ENCODE results near the gene SPATA13. TPM values are rescaled to one million over a fixed set of nuclear protein-coding genes. Genes with fewer than 3 reads are reported as not detected.

SPATA13 gene
- total and polyA plus RNA-seq, 10 of the 15 experiments (the other 5 are each of a cell fraction or from before 2014, with no cell fraction given): 2.4 to 11.1 (median 10.2) TPM

- no peaks in the 10 kb centered on the region for H3K4me1 ChIP-seq (ENCODE audit: control insufficient read depth, insufficient read depth, low read length)
- H3K79me2 ChIP-seq (ENCODE audit: control insufficient read depth, insufficient read depth, low read length): no peaks in the 10 kb centered on the region
- no peak overlapping the region for H3K27ac ChIP-seq (ENCODE audit: control insufficient read depth, insufficient read depth)
- no peaks in the 10 kb centered on the region; the same call in 2 of the 3 replicates for H3K9me3 ChIP-seq (replicated peaks; ENCODE audit: control insufficient read depth, insufficient read depth, low read length)
- no peak overlapping the region for H3K4me3 ChIP-seq
- in situ Hi-C loops (cut with MboI): no loop called here
- no peaks in the 10 kb centered on the region for H3K36me3 ChIP-seq (ENCODE audit: control insufficient read depth in 2 of 2, insufficient read depth in 2 of 2, low read length in 1 of 2)
- no TSS peak for BruUV-seq (replicated peaks)
- no peak for TF ChIP-seq ZZZ3 (IDR thresholded peaks at IDR 0.05; ENCODE audit: control insufficient read depth, insufficient read length, low read depth)
- TF ChIP-seq SKIL (IDR thresholded peaks at IDR 0.05; ENCODE audit: low read depth, poor library complexity, severe bottlenecking): no peak
- no peak for TF ChIP-seq SUPT20H (IDR thresholded peaks at IDR 0.05; ENCODE audit: borderline replicate concordance, control insufficient read depth, low read depth, low read length)
- TF ChIP-seq ZNF274 (IDR thresholded peaks at IDR 0.05; ENCODE audit: insufficient read depth, insufficient read length): no peak
- TF ChIP-seq TBL1XR1 (IDR thresholded peaks at IDR 0.05; ENCODE audit: low read depth, low read length): no peak
- TF ChIP-seq CHD4 (IDR thresholded peaks at IDR 0.05): no peak
- H3K4me2 ChIP-seq (ENCODE audit: control insufficient read depth, insufficient read depth): no peak overlapping the region
- ChIA-PET CTCF (interaction anchor here (1.4 to 1.8 kb wide), 2 partner anchors 74 to 92 kb away, joined by 4 to 8 read pairs; no protein-coding TSS in a partner anchor), SMC1A (ENCODE audit: uncharacterized antibody, unreplicated experiment) (no interaction called here), RAD21 (ENCODE audit: unreplicated experiment) (no interaction called here), POLR2A (no interaction called here)
- intact Hi-C loops (cut with micrococcal nuclease; ENCODE audit: unreplicated experiment): no loop called here
- no peak for ATAC-seq
- H4K20me1 ChIP-seq (ENCODE audit: control insufficient read depth, insufficient read depth): no peaks in the 10 kb centered on the region
- no peak for DNase-seq (ENCODE audit: low read depth, low spot score)
- FAIRE-seq: no peak
- 0% methylated on average over 2 of the region's 2 CpGs for WGBS (ENCODE audit: insufficient coverage, insufficient replicate concordance, low lambda C conversion rate, missing lambda C conversion rate)
- H3K9ac ChIP-seq (ENCODE audit: control insufficient read depth, insufficient read depth, low read length): no peak overlapping the region
- H2AFZ ChIP-seq (ENCODE audit: control insufficient read depth, low read depth, low read length): no peak overlapping the region
- H3K27me3 ChIP-seq (replicated peaks in 1 of 2; ENCODE audit: control insufficient read depth in 2 of 2, insufficient read depth in 2 of 2, low read length in 1 of 2): peaks cover 5 to 7% of the 10 kb centered on the region in 2 experiments
Measured at GRCh38 chr13:24145240-24145639, 15.3 kb upstream of the SPATA13 start.

Measured in GM12878 (cell line).